ENCODE measurements around the gene PLXNA2.

DNA sequence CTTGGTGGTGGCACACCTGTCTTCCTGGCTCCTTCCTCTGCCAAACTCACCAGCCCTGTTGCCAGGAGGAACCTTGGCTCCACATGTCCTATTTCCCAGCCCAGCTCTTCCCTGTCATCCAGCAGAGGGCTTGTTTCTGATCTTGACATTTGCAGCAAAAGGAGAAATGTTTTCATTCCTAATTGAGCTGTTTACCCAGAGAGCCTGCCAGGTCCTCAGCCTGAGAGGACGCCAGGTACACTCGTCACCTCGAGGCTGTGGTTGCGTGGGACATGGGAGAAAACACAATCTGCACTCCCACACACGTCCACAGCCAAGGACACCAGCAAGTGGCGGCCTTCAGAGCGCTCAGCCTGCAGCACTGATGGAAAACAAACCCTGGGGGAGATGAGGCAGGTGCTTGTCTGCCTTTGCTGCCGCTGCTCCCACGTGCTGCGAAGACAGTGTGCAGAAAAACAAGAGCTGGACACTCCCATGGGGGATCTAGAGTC lies 200.4 kb downstream of the PLXNA2 start:
- TF ChIP-seq, protein P1, sequence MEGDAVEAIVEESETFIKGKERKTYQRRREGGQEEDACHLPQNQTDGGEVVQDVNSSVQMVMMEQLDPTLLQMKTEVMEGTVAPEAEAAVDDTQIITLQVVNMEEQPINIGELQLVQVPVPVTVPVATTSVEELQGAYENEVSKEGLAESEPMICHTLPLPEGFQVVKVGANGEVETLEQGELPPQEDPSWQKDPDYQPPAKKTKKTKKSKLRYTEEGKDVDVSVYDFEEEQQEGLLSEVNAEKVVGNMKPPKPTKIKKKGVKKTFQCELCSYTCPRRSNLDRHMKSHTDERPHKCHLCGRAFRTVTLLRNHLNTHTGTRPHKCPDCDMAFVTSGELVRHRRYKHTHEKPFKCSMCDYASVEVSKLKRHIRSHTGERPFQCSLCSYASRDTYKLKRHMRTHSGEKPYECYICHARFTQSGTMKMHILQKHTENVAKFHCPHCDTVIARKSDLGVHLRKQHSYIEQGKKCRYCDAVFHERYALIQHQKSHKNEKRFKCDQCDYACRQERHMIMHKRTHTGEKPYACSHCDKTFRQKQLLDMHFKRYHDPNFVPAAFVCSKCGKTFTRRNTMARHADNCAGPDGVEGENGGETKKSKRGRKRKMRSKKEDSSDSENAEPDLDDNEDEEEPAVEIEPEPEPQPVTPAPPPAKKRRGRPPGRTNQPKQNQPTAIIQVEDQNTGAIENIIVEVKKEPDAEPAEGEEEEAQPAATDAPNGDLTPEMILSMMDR (IDR thresholded peaks at IDR 0.05 in 2 of 3, conservative IDR thresholded peaks at IDR 0.05 in 1 of 3; ENCODE audit: borderline replicate concordance in 1 of 3, insufficient read depth in 1 of 3, low read depth in 2 of 3, low read length in 2 of 3): no peak
- no peak for TF ChIP-seq POLR2AphosphoS5 (IDR thresholded peaks at IDR 0.05; ENCODE audit: low read depth, low read length)
- no peak for TF ChIP-seq CEBPB (IDR thresholded peaks at IDR 0.05; ENCODE audit: low read depth)
- TF ChIP-seq EZH2phosphoT487 (IDR thresholded peaks at IDR 0.05; ENCODE audit: borderline replicate concordance): no peak
- TF ChIP-seq, protein P2, sequence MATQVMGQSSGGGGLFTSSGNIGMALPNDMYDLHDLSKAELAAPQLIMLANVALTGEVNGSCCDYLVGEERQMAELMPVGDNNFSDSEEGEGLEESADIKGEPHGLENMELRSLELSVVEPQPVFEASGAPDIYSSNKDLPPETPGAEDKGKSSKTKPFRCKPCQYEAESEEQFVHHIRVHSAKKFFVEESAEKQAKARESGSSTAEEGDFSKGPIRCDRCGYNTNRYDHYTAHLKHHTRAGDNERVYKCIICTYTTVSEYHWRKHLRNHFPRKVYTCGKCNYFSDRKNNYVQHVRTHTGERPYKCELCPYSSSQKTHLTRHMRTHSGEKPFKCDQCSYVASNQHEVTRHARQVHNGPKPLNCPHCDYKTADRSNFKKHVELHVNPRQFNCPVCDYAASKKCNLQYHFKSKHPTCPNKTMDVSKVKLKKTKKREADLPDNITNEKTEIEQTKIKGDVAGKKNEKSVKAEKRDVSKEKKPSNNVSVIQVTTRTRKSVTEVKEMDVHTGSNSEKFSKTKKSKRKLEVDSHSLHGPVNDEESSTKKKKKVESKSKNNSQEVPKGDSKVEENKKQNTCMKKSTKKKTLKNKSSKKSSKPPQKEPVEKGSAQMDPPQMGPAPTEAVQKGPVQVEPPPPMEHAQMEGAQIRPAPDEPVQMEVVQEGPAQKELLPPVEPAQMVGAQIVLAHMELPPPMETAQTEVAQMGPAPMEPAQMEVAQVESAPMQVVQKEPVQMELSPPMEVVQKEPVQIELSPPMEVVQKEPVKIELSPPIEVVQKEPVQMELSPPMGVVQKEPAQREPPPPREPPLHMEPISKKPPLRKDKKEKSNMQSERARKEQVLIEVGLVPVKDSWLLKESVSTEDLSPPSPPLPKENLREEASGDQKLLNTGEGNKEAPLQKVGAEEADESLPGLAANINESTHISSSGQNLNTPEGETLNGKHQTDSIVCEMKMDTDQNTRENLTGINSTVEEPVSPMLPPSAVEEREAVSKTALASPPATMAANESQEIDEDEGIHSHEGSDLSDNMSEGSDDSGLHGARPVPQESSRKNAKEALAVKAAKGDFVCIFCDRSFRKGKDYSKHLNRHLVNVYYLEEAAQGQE (IDR thresholded peaks at IDR 0.05; ENCODE audit: low read depth): no peak

Measured in HCT116 (cell line).